ENCODE measurements around the gene SEPSECS.

Gene SEPSECS

GRCh38 chr4:25110527-25111329, 49.5 kb downstream of the SEPSECS start:
- no peak for DNase-seq (ENCODE audit: low spot score)

GRCh38 chr4:25109511-25109910, 50.7 kb downstream of the SEPSECS start:
- no peak for DNase-seq (ENCODE audit: low spot score)

- no peak for DNase-seq (ENCODE audit: low spot score)
Observed at GRCh38 chr4:25108556-25108955, 51.7 kb downstream of the SEPSECS start.

- no peak for DNase-seq (ENCODE audit: low spot score)
Observed at GRCh38 chr4:25107827-25108516, 52.3 kb downstream of the SEPSECS start.

GRCh38 chr4:25106363-25107151, 53.7 kb downstream of the SEPSECS start:
- no peak for DNase-seq (ENCODE audit: low spot score)

GRCh38 chr4:25104591-25104990, 55.7 kb downstream of the SEPSECS start:
- no peak for DNase-seq (ENCODE audit: low spot score)

GRCh38 chr4:25103418-25103817, 56.8 kb downstream of the SEPSECS start:
- DNase-seq (ENCODE audit: low spot score): no peak

GRCh38 chr4:25101836-25102235, 58.4 kb downstream of the SEPSECS start:
- DNase-seq (ENCODE audit: low spot score): no peak

- no peak for DNase-seq (ENCODE audit: low spot score)
Observed at GRCh38 chr4:25100710-25101109, 59.5 kb downstream of the SEPSECS start.

- no peak for DNase-seq (ENCODE audit: low spot score)
Observed at GRCh38 chr4:25100021-25100555, 60.2 kb downstream of the SEPSECS start.

- DNase-seq (ENCODE audit: low spot score): peak; percentile 69
Observed at GRCh38 chr4:25098964-25099891, 61.0 kb downstream of the SEPSECS start.

- no peak for DNase-seq (ENCODE audit: low spot score)
Observed at GRCh38 chr4:25096981-25097443, 63.2 kb downstream of the SEPSECS start.

- no peak for DNase-seq (ENCODE audit: low spot score)
Observed at GRCh38 chr4:25096251-25096980, 63.8 kb downstream of the SEPSECS start.

- DNase-seq (ENCODE audit: low spot score): no peak
Observed at GRCh38 chr4:25095837-25096236, 64.4 kb downstream of the SEPSECS start.

- no peak for DNase-seq (ENCODE audit: low spot score)
Observed at GRCh38 chr4:25092139-25092538, 68.1 kb downstream of the SEPSECS start.

- peak; percentile 28 for DNase-seq (ENCODE audit: low spot score)
Observed at GRCh38 chr4:25090516-25090915, 69.7 kb downstream of the SEPSECS start.

GRCh38 chr4:25089051-25089763, 71.0 kb downstream of the SEPSECS start:
- peak; percentile 16 for DNase-seq (ENCODE audit: low spot score)

- DNase-seq (ENCODE audit: low spot score): peak; percentile 62
Observed at GRCh38 chr4:25088093-25088952, 71.9 kb downstream of the SEPSECS start.

- DNase-seq (ENCODE audit: low spot score): no peak
Observed at GRCh38 chr4:25085671-25086070, 74.6 kb downstream of the SEPSECS start.
